ENCODE data around the gene SAT1. TPM values are rescaled to one million over a fixed set of nuclear protein-coding genes. Genes with fewer than 3 reads are reported as not detected.

SAT1 gene
- total RNA-seq, 1 donor from 2014 or later: 784 TPM

DNA sequence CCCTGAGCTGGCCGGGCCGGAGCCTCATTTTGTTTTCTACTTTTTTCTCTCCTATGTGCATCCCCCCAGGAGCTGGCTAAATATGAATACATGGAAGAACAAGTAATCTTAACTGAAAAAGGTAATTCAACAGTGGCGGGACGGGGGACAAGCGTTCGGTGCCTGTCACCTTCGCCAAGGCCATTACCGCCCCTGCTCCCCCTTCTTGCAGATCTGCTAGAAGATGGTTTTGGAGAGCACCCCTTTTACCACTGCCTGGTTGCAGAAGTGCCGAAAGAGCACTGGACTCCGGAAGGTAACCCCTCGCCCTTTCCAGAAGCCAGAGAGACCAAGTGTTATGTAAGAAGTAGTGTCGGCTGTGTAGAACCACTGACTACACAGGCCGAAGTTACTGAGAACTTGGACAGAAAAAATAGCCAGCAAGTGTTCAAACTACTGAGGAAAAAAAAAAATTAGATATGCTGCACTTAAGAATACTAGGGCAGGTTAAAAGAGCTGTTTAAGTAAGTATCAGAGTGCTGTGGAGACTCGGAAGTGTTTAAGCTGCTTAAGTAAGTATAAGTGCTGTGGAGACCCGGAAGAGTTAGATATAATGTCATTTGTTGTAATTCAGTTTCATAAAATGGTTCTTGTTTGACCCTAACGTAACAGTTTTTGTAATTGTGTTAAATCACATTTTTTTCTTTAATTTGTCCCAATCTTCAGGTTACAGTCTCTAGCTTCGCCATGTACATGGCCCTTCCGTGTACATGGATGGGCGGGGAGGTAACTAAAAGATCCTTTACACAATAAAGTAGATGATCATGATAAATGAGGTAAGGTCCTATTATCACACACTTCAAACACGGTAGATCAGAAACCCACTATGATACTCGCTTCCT lies 856 bp downstream of the SAT1 start:
- Histone ChIP-seq H3K9me3 (no peaks in the 10 kb centered on the region), H3K27ac (peak overlapping the region; percentile 93), H3K4me1 (peaks cover 6% of the 10 kb centered on the region), H3K36me3 (no peaks in the 10 kb centered on the region), H3K27me3 (no peaks in the 10 kb centered on the region), H3K4me3 (peak overlapping the region; percentile 67)
- no peak for DNase-seq
- intact Hi-C loops (cut with DNase I): no loop called here
- ATAC-seq: no peak
- TF ChIP-seq, protein P1, sequence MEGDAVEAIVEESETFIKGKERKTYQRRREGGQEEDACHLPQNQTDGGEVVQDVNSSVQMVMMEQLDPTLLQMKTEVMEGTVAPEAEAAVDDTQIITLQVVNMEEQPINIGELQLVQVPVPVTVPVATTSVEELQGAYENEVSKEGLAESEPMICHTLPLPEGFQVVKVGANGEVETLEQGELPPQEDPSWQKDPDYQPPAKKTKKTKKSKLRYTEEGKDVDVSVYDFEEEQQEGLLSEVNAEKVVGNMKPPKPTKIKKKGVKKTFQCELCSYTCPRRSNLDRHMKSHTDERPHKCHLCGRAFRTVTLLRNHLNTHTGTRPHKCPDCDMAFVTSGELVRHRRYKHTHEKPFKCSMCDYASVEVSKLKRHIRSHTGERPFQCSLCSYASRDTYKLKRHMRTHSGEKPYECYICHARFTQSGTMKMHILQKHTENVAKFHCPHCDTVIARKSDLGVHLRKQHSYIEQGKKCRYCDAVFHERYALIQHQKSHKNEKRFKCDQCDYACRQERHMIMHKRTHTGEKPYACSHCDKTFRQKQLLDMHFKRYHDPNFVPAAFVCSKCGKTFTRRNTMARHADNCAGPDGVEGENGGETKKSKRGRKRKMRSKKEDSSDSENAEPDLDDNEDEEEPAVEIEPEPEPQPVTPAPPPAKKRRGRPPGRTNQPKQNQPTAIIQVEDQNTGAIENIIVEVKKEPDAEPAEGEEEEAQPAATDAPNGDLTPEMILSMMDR (IDR thresholded peaks at IDR 0.05): no peak

DNA sequence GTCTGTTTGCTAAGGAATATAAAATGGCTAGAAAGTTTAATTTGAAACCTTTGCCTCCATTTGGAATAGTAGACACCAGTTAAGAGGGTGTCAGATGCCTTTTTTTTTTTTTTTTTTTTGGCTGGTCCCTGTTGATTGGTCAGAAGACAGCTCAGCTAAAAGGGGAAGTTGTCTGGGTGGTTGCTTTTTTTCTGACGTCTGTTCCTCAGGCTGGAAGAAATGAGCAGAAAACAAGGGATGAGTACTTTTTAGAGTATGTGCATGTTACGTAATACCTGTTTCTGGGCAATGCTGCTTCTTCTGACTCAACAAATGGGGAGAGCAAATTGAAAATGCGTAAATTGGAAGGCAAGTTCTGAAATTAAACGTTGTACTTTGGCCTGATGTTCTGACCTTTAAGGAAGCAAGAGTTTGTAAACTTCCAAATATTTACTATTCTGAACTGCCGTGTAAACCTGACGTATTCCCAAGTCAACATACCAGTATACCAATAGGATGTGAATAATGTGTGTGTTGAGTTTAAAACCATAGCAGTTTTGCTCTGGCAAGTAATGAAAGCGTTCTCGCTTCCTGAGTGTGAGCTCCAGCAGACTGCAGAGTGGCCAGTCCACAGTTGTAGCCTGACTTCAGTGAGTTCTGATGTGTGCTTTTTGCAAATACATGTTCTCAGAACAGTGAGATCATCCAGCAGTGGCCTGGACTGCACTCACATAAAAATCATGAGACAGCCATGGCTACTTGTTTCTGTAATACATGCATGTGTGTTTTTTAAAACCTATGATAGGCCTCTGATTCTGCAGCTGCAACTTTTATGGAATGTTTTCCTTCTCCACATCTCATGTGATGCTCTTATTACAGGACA lies 1.7 kb downstream of the SAT1 start:
- Histone ChIP-seq H3K4me1 (peaks cover 6% of the 10 kb centered on the region), H3K9me3 (no peaks in the 10 kb centered on the region), H3K36me3 (no peaks in the 10 kb centered on the region), H3K27ac (peak overlapping the region; percentile 93), H3K4me3 (peak overlapping the region; percentile 67), H3K27me3 (no peaks in the 10 kb centered on the region)
- TF ChIP-seq, protein P1 (IDR thresholded peaks at IDR 0.05): no peak
- no peak for DNase-seq
- no peak for ATAC-seq
- intact Hi-C loops (cut with DNase I): no loop called here

DNA sequence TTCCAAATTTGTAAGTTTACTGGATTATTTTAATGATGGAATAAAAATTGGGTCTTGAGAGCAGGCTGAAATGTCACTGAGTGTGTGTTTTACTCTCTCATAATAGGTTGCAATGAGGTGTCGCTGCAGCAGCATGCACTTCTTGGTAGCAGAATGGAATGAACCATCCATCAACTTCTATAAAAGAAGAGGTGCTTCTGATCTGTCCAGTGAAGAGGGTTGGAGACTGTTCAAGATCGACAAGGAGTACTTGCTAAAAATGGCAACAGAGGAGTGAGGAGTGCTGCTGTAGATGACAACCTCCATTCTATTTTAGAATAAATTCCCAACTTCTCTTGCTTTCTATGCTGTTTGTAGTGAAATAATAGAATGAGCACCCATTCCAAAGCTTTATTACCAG lies 2.6 kb downstream of the SAT1 start:
- H3K9me3 ChIP-seq: no peaks in the 10 kb centered on the region
- H3K4me3 ChIP-seq: peak overlapping the region; percentile 67
- no peak for ATAC-seq
- no peaks in the 10 kb centered on the region for H3K27me3 ChIP-seq
- intact Hi-C loops (cut with DNase I): no loop called here
- no peaks in the 10 kb centered on the region for H3K36me3 ChIP-seq
- TF ChIP-seq, protein P1 (IDR thresholded peaks at IDR 0.05): no peak
- H3K4me1 ChIP-seq: peaks cover 6% of the 10 kb centered on the region
- no peak for DNase-seq
- peak overlapping the region; percentile 93 for H3K27ac ChIP-seq

DNA sequence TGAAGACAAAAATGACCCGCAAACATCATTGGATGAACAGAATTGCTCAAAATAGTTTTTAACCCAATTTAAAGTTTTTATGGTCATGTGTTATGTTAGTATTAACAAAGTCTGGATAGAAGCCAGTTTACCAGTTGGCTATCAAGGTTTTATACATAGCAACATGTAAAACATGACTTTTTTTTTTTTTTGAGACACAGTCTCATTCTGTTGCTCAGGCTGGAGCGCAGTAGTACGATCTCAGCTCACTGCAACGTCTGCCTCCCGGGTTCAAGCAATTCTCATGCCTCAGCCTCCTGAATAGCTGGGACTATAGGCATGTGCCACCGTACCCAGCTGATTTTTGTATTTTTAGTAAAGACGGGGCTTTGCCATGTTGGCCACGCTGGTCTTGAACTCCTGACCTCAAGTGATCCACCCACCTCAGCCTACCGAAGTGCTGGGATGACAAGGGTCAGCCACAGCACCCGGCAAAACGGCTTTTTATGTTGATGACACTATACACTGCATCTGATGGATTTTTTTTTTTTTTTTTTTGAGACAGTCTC lies 3.4 kb downstream of the SAT1 start:
- intact Hi-C loops (cut with DNase I): no loop called here
- Histone ChIP-seq H3K36me3 (no peaks in the 10 kb centered on the region), H3K27me3 (no peaks in the 10 kb centered on the region), H3K4me1 (peaks cover 6% of the 10 kb centered on the region), H3K9me3 (no peaks in the 10 kb centered on the region), H3K27ac (peak overlapping the region; percentile 30), H3K4me3 (peak overlapping the region; percentile 67)
- DNase-seq (no peak), ATAC-seq (peak; percentile 1)
- TF ChIP-seq, protein P1 (IDR thresholded peaks at IDR 0.05): no peak

DNA sequence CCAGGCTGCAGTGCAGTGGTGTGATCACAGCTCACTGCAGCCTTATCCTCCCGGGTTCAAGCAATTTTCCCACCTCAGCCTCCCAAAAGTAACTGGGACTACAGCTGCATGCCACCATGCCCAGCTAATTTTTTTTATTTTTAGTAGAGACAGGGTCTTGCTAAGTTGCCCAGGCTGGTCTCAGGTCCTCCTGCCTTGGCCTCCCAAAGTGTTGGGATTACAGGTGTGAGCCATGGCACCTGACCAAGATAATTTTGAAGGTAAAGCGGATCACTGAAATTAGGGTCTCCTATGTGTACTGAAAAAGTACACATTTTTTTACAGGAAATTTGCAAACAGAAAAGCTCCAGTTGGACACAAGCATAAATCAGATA lies 4.8 kb downstream of the SAT1 start:
- no peak for DNase-seq
- Histone ChIP-seq H3K36me3 (no peaks in the 10 kb centered on the region), H3K27ac (peak overlapping the region; percentile 42), H3K27me3 (no peaks in the 10 kb centered on the region), H3K9me3 (no peaks in the 10 kb centered on the region), H3K4me3 (no peak overlapping the region), H3K4me1 (no peaks in the 10 kb centered on the region)
- TF ChIP-seq, protein P1 (IDR thresholded peaks at IDR 0.05): no peak
- intact Hi-C loops (cut with DNase I): no loop called here
- no peak for ATAC-seq
